GM12891 (cell line): ENCODE data around the gene ZC2HC1B.

Source experiments
- POLR2A ChIP-seq: IDR thresholded peaks from 2 replicates; pipeline ENCODE4 v1.6.1; 2011; ENCODE audit warnings: low read depth, low read length, control low read depth
- POLR2AphosphoS5 ChIP-seq: IDR thresholded peaks from 2 replicates; pipeline ENCODE4 v1.6.1; 2011; ENCODE audit warnings: low read depth, low read length, control low read depth
- SPI1 ChIP-seq: IDR thresholded peaks from 2 replicates; pipeline ENCODE4 v1.6.1; 2011; ENCODE audit warnings: low read depth, low read length, control low read depth
- TAF1 ChIP-seq: IDR thresholded peaks from 2 replicates; pipeline ENCODE4 v1.6.1; 2011; ENCODE audit warnings: low read depth, low read length, control low read depth

GRCh38 chr6:143901885-143902750 lies 37.8 kb downstream of the ZC2HC1B start:
- TF ChIP-seq POLR2A = no peak
- no peak for TF ChIP-seq POLR2AphosphoS5
- TF ChIP-seq TAF1 = no peak
- TF ChIP-seq SPI1 = no peak
